ENCODE data around the gene LILRB1.

The LILRB1 gene

GRCh38 chr19:54684527-54684926 is 54.2 kb downstream of the LILRB1 start:
- DNase-seq (ENCODE audit: low read depth): peak; percentile 24
- no peak overlapping the region for H3K4me3 ChIP-seq (ENCODE audit: low read length)
- TF ChIP-seq CTCF (IDR thresholded peaks at IDR 0.05; ENCODE audit: insufficient read depth, low read depth, low read length, missing control alignments): no peak

Measured in epithelial cell of esophagus (primary cell).